Muscle layer of colon (tissue), 2 donors: ENCODE data around the gene APOBEC3C.
"Not testable (repeated sequence)": the region's sequence is repeated elsewhere in the genome, so short reads cannot be mapped to it uniquely, and the experiment has no call there.

ENCODE experiments used
- H3K27ac ChIP-seq: one replicate; pipeline ENCODE4 v1.7.0; 2013; ENCODE audit warnings: low read depth, mild to moderate bottlenecking, low read length, moderate library complexity
- H3K27me3 ChIP-seq, 2 donors: one replicate each; pipeline ENCODE4 v1.7.0; 2013; ENCODE audit warnings: low read length in 2 of 2, mild to moderate bottlenecking in 2 of 2; ENCODE audit not compliant: insufficient read depth in 2 of 2, control insufficient read depth in 1 of 2
- H3K36me3 ChIP-seq: one replicate; pipeline ENCODE4 v1.7.0; 2013; ENCODE audit warnings: mild to moderate bottlenecking, low read length; ENCODE audit not compliant: insufficient read depth
- H3K4me1 ChIP-seq: one replicate; pipeline ENCODE4 v1.7.0; 2013; ENCODE audit warnings: mild to moderate bottlenecking, low read length; ENCODE audit not compliant: insufficient read depth
- H3K4me3 ChIP-seq, 2 donors: one replicate each; pipeline ENCODE4 v1.7.0; 2013; ENCODE audit warnings: low read length in 2 of 2, low read depth in 1 of 2, mild to moderate bottlenecking in 1 of 2, moderate library complexity in 1 of 2
- H3K9ac ChIP-seq: one replicate; pipeline ENCODE4 v1.7.0; 2013; ENCODE audit warnings: low read length
- H3K9me3 ChIP-seq: one replicate; pipeline ENCODE4 v1.7.0; 2013; ENCODE audit warnings: mild to moderate bottlenecking, low read length
- donor health status: abdominal sarcoma.
- donor health status: Adenocarcinoma of cecum.

The APOBEC3C gene

DNA sequence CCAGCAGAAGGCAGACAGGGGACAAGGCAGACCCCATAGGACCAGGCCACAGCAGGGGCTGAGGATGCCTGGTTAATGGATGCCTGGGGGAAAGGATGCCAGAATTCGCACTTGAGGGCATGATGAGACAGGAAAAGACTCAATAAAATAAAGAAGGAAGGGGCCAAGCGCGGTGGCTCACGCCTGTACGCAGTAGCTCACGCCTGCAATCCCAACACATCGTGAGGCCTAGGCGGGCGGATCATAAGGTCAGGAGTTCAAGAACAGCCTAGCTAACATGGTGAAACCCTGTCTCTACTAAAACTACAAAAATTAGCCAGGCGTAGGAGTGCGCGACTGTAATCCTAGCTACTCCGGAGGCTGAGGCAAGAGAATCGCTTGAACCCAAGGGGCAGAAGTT, 16.6 kb downstream of the APOBEC3C start:
- Histone ChIP-seq H3K36me3 (no peaks in the 10 kb centered on the region), H3K4me3 (no peak overlapping the region), H3K27ac (no peak overlapping the region), H3K9ac (no peak overlapping the region), H3K27me3 (no peaks in the 10 kb centered on the region), H3K4me1 (no peaks in the 10 kb centered on the region), H3K9me3 (no peaks in the 10 kb centered on the region)

DNA sequence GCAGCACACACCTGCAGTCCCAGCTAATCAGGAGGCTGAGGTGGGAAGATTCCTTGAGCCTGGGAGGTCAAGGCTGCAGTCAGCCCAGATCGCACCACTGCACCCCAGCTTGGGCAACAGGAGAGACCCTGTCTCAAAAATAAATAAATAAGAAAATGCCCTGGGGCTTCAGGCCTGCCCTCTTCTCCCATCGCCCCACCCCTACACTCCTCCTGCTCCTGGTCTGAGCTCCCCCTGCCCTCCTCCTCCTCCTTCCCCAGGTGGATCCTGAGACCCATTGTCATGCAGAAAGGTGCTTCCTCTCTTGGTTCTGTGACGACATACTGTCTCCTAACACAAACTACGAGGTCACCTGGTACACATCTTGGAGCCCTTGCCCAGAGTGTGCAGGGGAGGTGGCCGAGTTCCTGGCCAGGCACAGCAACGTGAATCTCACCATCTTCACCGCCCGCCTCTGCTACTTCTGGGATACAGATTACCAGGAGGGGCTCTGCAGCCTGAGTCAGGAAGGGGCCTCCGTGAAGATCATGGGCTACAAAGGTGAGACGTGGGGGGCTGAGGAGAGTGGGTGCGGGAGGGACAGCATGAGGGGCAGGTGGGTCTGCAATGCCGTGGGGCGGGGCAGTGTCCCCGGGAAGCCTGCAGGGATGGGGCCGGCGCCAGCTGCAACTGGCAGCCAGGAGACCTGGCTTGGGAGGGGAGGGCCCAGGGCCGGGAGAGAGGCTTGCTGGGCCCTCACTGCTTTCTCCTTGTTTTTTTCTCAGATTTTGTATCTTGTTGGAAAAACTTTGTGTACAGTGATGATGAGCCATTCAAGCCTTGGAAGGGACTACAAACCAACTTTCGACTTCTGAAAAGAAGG, 17.6 kb downstream of the APOBEC3C start:
- not testable (repeated sequence) for H3K27ac ChIP-seq, H3K9me3 ChIP-seq, H3K4me1 ChIP-seq, H3K36me3 ChIP-seq, H3K4me3 ChIP-seq, H3K27me3 ChIP-seq, H3K9ac ChIP-seq

DNA sequence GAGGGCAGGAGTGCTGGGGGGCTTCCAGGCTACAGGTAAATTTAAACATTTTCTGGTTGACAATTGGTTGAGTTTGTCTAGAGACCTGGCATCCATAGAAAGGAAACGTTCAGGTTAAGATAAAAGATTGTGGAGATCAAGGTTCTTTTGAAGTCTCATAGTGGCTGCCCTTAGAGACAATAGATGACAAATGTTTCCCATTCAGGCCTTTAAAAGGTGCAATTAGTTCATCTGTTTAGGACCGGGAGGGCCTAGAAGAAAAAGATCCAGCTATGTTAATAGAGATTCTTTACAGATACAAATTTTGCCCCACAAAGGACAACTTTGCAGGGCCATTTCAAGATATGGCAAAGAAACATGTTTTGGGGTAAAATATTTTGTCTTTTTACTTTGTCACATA, 23.0 kb downstream of the APOBEC3C start:
- not testable (repeated sequence) for H3K27me3 ChIP-seq, H3K27ac ChIP-seq, H3K4me3 ChIP-seq, H3K4me1 ChIP-seq, H3K36me3 ChIP-seq, H3K9me3 ChIP-seq, H3K9ac ChIP-seq

DNA sequence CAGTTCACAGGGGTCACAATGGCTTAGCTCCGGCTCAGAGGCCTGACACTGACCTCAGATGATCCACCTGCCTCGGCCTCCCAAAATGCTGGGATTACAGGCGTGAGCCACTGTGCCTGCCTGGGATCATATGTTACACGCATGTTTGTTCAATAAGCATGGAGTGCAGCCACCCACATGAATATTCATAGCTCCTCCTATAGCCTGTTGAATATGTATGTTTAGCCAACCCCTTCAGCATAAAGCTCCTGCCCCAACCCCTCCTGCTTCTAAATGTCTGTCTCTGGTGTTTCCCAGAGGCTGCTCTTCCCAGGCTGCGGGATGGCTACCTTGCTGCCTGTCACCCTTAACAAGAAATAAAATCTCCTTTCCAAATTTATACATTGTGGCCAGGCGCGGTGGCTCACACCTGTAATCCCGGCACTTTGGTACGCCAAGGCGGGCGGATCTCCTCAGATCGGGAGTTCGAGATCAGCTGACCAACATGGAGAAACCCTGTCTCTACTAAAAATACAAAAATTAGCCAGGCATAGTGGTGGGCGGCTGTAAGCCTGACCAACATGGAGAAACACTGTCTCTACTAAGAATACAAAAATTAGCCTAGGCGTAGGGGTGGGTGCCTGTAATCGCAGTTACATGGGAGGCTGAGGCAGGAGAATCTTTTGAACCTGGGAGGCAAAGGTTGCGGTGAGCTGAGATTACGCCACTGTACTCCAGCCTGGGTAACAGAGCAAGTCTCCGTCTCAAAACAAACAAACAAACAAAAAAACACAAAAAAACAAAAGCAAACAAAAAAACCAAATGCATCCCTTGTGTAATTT, 25.5 kb downstream of the APOBEC3C start:
- Histone ChIP-seq H3K4me3 (no peak overlapping the region), H3K27ac (no peak overlapping the region), H3K36me3 (no peaks in the 10 kb centered on the region), H3K27me3 (no peaks in the 10 kb centered on the region), H3K9ac (no peak overlapping the region), H3K9me3 (no peaks in the 10 kb centered on the region), H3K4me1 (peaks cover 10% of the 10 kb centered on the region)

DNA sequence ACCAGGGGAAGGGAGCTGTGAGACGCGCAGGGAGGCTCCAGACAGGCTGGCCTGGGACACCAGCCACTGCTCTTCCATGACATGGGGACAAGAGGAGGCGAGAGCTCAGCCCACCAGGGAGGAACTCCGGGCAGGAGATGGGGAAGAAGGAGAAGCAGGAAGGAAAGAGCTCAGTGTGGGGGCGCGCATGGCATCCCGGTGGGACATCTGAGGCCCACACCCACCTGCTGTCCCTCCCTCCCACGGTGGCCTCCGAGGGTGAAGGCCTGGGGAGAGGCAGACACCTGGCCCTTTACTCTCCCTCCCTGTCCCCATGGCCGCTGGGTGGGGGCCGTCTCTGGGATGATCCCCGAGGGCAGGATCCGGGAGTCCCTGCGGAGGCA, 26.1 kb downstream of the APOBEC3C start:
- peak overlapping the region in 1 of 2 donors; percentile 60 for H3K4me3 ChIP-seq
- H3K9me3 ChIP-seq, H3K9ac ChIP-seq, H3K4me1 ChIP-seq, H3K36me3 ChIP-seq, H3K27me3 ChIP-seq, H3K27ac ChIP-seq: not testable (repeated sequence)

DNA sequence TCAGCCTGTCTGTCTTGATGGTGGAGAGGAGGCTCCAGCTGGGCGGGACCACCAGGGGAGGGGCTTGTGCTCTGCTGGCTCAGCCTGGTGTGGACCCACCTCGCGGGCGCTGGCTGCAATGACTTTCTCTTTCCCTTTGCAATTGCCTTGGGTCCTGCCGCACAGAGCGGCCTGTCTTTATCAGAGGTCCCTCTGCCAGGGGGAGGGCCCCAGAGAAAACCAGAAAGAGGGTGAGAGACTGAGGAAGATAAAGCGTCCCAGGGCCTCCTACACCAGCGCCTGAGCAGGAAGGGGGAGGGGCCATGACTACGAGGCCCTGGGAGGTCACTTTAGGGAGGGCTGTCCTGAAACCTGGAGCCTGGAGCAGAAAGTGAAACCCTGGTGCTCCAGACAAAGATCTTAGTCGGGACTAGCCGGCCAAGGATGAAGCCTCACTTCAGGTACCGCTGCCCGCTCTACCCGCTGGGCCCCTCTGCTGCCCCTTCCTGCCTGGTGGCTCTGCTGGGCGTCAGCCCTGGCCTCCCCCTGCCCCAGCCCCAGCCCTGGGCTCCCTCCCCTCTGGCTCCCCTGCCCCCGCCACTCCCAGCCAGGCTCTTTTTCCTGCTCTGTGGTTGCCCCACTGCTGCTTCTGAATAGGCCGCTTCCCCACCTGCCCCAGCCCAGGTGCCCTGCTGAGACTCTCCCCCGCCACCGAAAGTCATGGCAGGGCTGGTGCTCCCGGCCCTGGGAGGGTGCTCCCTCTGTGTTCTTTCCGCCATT, 26.7 kb downstream of the APOBEC3C start, which contains the start of gene APOBEC3F:
Gene APOBEC3F (plus strand): TSS at position 327 of the 759 bp plus-strand sequence. CDS start 97 bp downstream, at position 424.
- Histone ChIP-seq H3K4me3 (peak within 1 kb of the TSS; percentile 60 to 74), H3K9ac (peak within 1 kb of the TSS; percentile 65), H3K27ac (peak within 1 kb of the TSS; percentile 70)
- H3K4me1 ChIP-seq, H3K27me3 ChIP-seq, H3K9me3 ChIP-seq, H3K36me3 ChIP-seq: not testable (repeated sequence)

DNA sequence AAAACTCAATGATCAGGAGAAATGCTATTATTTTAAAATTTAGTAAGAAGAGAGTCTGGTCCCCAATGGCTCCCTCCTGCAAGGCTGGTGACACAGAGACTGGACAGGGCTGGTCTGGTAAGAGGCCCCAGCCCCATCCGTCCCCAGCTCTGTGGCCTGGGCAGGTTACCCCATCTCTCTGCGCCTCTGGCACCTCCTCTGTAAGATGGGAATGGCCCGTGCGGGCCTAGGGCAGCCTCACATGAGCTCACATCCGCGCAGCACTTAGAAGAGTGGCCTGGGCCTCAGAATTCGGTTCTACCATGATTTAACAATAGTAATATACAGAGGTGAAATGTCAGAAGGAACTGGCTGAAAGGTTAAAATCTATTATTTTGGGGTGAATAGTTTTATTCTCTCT, 27.9 kb downstream of the APOBEC3C start:
- Histone ChIP-seq H3K27me3 (no peaks in the 10 kb centered on the region), H3K4me1 (peaks cover 10% of the 10 kb centered on the region), H3K9ac (no peak overlapping the region), H3K27ac (no peak overlapping the region), H3K9me3 (no peaks in the 10 kb centered on the region), H3K36me3 (no peaks in the 10 kb centered on the region), H3K4me3 (no peak overlapping the region)

DNA sequence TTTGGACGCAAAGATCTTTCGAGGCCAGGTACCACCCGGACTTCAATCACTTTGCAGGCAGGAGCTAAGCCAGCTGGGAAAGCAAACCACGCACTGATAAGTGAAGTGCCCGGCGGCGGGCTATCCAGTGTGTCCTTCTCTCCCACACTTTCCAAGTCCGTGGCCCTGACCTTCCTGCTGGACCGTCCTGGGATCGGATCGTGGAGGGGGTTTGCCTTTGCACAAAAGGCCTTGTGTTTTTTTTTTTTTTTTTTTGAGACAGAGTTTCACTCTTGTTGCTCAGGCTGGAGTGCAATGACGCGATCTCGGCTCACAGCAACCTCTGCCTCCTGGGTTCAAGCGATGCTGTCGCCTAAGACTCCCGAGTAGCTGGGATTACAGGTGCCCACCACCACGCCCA, 29.0 kb downstream of the APOBEC3C start:
- not testable (repeated sequence) for H3K4me1 ChIP-seq, H3K27ac ChIP-seq, H3K4me3 ChIP-seq, H3K9me3 ChIP-seq, H3K9ac ChIP-seq, H3K36me3 ChIP-seq, H3K27me3 ChIP-seq

DNA sequence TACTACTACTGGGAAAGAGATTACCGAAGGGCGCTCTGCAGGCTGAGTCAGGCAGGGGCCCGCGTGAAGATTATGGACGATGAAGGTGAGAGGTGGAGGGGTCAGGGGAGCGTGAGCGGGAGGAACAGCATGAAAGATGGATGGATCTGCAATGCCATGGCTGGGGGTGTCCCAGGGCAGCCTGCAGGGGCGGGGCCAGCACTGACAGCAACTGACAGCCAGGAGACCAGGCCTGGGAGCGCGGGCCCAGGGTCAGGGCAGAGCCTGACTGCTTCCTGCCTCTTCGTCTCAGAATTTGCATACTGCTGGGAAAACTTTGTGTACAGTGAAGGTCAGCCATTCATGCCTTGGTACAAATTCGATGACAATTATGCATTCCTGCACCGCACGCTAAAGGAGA, 31.1 kb downstream of the APOBEC3C start:
- H3K27me3 ChIP-seq, H3K27ac ChIP-seq: not testable (repeated sequence)

DNA sequence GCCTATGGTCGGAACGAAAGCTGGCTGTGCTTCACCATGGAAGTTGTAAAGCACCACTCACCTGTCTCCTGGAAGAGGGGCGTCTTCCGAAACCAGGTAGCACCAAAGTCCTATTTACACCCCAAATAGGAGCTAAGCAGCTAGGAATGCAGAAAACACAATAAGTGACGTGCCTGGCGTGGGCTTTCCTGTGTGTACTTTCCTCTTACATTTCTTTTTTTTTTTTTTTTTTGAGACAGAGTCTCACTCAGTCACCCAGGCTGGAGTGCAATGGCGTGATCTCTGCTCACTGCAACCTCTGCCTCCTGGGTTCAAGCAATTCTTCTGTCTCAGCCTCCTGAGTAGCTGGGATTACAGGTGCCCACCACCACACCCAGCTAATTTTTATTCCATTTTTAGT, 35.4 kb downstream of the APOBEC3C start:
- not testable (repeated sequence) for H3K9ac ChIP-seq, H3K27me3 ChIP-seq, H3K4me3 ChIP-seq, H3K4me1 ChIP-seq, H3K36me3 ChIP-seq, H3K27ac ChIP-seq, H3K9me3 ChIP-seq

More for the DNA sequence above, 31.1 kb downstream of the APOBEC3C start:
- H3K36me3 ChIP-seq, H3K4me1 ChIP-seq, H3K9ac ChIP-seq, H3K4me3 ChIP-seq, H3K9me3 ChIP-seq: not testable (repeated sequence)

DNA sequence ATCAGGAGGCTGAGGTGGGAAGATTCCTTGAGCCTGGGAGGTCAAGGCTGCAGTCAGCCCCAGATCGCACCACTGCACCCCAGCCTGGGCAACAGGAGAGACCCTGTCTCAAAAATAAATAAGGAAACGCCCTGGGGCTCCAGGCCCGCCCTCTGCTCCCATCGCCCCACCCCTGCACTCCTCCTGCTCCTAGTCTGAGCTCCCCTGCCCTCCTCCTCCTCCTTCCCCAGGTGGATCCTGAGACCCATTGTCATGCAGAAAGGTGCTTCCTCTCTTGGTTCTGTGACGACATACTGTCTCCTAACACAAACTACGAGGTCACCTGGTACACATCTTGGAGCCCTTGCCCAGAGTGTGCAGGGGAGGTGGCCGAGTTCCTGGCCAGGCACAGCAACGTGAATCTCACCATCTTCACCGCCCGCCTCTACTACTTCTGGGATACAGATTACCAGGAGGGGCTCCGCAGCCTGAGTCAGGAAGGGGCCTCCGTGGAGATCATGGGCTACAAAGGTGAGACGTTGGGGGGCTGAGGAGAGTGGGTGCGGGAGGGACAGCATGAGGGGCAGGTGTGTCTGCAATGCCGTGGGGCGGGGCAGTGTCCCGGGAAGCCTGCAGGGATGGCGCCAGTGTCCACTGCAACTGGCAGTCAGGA, 37.9 kb downstream of the APOBEC3C start:
- not testable (repeated sequence) for H3K9me3 ChIP-seq

More for the DNA sequence above, 37.9 kb downstream of the APOBEC3C start:
- not testable (repeated sequence) for H3K36me3 ChIP-seq, H3K27me3 ChIP-seq, H3K9ac ChIP-seq, H3K4me1 ChIP-seq, H3K4me3 ChIP-seq, H3K27ac ChIP-seq
